Cardiac ventricle fibroblast (primary cell): ENCODE data around the gene SRSF2. TPM values are rescaled to one million over a fixed set of nuclear protein-coding genes. Genes with fewer than 3 reads are reported as not detected.

Source experiments
- total RNA-seq: library from RNA; depleted of rRNA; stranded (reverse); fragments of >200 nt; gene quantifications from 2 replicates; pipeline ENCODE4 v1.2.3, GENCODE V29; 2015

SRSF2 gene
- 135 and 164 TPM in 2 replicates for total RNA-seq

GRCh38 chr17:76737082-76737675 lies at the start of gene SRSF2:
Gene SRSF2, minus strand, starts transcription at chr17:76737331. Its CDS starts 171 bp downstream, at chr17:76737160.

GRCh38 chr17:76737676-76738467 lies 741 bp upstream of the SRSF2 start, which contains the start of gene MFSD11:
Gene MFSD11, plus strand, starts transcription at chr17:76738119. Its CDS starts 234 bp downstream, at chr17:76738353.

GRCh38 chr17:76726776-76727718 lies 10.1 kb downstream of the SRSF2 start, which contains the start of gene METTL23:
Gene METTL23, plus strand, starts transcription at chr17:76726839. Its CDS starts 2,872 bp downstream, at chr17:76729711.

GRCh38 chr17:76726231-76726775 lies 10.8 kb downstream of the SRSF2 start, which contains the start of gene JMJD6:
Gene JMJD6, minus strand, starts transcription at chr17:76726606. Its CDS starts 131 bp downstream, at chr17:76726475.

GRCh38 chr17:76710863-76711611 lies 26.1 kb downstream of the SRSF2 start, which contains the start of gene MXRA7:
Gene MXRA7, minus strand, starts transcription at chr17:76710965. Its CDS starts 19 bp downstream, at chr17:76710946.

Other genes with a start within 250 kb of the SRSF2 start
- 5.2 and 10.5 TPM in 2 replicates for gene RHBDF2, start 235.9 kb downstream of the SRSF2 start, total RNA-seq
- gene CYGB, start 199.6 kb downstream of the SRSF2 start, total RNA-seq = 126 and 147 TPM in 2 replicates
- 5.7 and 6.6 TPM in 2 replicates for gene PRCD, start 197.3 kb downstream of the SRSF2 start, total RNA-seq
- gene ST6GALNAC2, start 151.5 kb downstream of the SRSF2 start, total RNA-seq = 1.9 TPM in 1 of 2 replicates, not detected in the other
- not detected in 2 replicates for gene ST6GALNAC1, start 93.6 kb downstream of the SRSF2 start, total RNA-seq
- gene MXRA7, start 26.4 kb downstream of the SRSF2 start, total RNA-seq = 199 and 212 TPM in 2 replicates
- 14.2 and 14.9 TPM in 2 replicates for gene JMJD6, start 10.7 kb downstream of the SRSF2 start, total RNA-seq
- 23.8 and 37.0 TPM in 2 replicates for gene METTL23, start 10.5 kb downstream of the SRSF2 start, total RNA-seq
- 15.0 and 15.1 TPM in 2 replicates for gene MFSD11, start 788 bp upstream of the SRSF2 start, total RNA-seq
- 0.12 and 0.15 TPM in 2 replicates for gene MGAT5B, start 131.1 kb upstream of the SRSF2 start, total RNA-seq